Common myeloid progenitor, CD34-positive (primary cell): Measurements from ENCODE around the gene EXOC3L4.

Experiments used
- CTCF ChIA-PET: fragments of 350-600 bp; sonication (Branson Sonifier 250); formaldehyde crosslinking; loops from one replicate; lab custom pipeline; 2021; ENCODE audit warnings: antibody characterized with exemption; lab: Charles Lee
- POLR2A ChIA-PET: fragments of 350-600 bp; sonication (Branson Sonifier 250); formaldehyde crosslinking; loops from one replicate; lab custom pipeline; 2021; ENCODE audit warnings: antibody characterized with exemption; lab: Charles Lee
- DNase-seq, 3 donors: peaks; one replicate each; pipeline versions ENCODE4 v3.0.0 to v3.0.0-alpha.2; 2013
- H3K27ac ChIP-seq, 2 experiments: 1 replicate in 1 of 2; 2 replicates in 1 of 2; pipeline ENCODE4 v1.7.0; 2013; ENCODE audit warnings: inconsistent platforms in 2 of 2, low read length in 2 of 2, mild to moderate bottlenecking in 2 of 2, low read depth in 1 of 2, moderate library complexity in 1 of 2; ENCODE audit not compliant: severe bottlenecking in 2 of 2, insufficient read depth in 1 of 2, poor library complexity in 1 of 2
- H3K27me3 ChIP-seq, 5 experiments: replicated peaks in 2 of 5; 1 replicate in 3 of 5; 2 replicates in 2 of 5; pipeline versions ENCODE4 v1.6.1 to v1.7.0; 2013; ENCODE audit warnings: low read length in 4 of 5, mild to moderate bottlenecking in 2 of 5, moderate library complexity in 2 of 5, inconsistent platforms in 1 of 5; ENCODE audit not compliant: insufficient read depth in 5 of 5, control insufficient read depth in 4 of 5
- H3K36me3 ChIP-seq, 4 experiments: 1 replicate in 2 of 4; 2 replicates in 2 of 4; pipeline versions ENCODE4 v1.6.1 to v1.7.0; 2013; ENCODE audit warnings: low read length in 3 of 4, control low read depth in 1 of 4, mild to moderate bottlenecking in 1 of 4; ENCODE audit not compliant: control insufficient read depth in 4 of 4, insufficient read depth in 4 of 4
- H3K4me1 ChIP-seq, 4 experiments: 1 replicate in 3 of 4; 2 replicates in 1 of 4; pipeline versions ENCODE4 v1.6.1 to v1.7.1; 2013; ENCODE audit warnings: low read length in 3 of 4, mild to moderate bottlenecking in 3 of 4, control low read depth in 1 of 4, inconsistent platforms in 1 of 4, moderate library complexity in 1 of 4; ENCODE audit not compliant: control insufficient read depth in 4 of 4, insufficient read depth in 4 of 4; ENCODE audit errors: control extremely low read depth in 1 of 4
- H3K4me3 ChIP-seq, 7 experiments: 1 replicate in 4 of 7; 2 replicates in 3 of 7; pipeline versions ENCODE4 v1.5.1 to v1.7.0; 2013; ENCODE audit warnings: mild to moderate bottlenecking in 7 of 7, low read length in 6 of 7, moderate library complexity in 6 of 7, inconsistent platforms in 2 of 7, low read depth in 2 of 7, control low read depth in 1 of 7; ENCODE audit not compliant: insufficient read depth in 4 of 7, control insufficient read depth in 1 of 7; ENCODE audit errors: extremely low read depth in 1 of 7
- H3K9me3 ChIP-seq, 5 experiments: 1 replicate in 4 of 5; 2 replicates in 1 of 5; pipeline versions ENCODE4 v1.6.1 to v1.7.1; 2013; ENCODE audit warnings: low read length in 4 of 5, mild to moderate bottlenecking in 2 of 5, inconsistent platforms in 1 of 5, low read depth in 1 of 5, moderate library complexity in 1 of 5; ENCODE audit not compliant: control insufficient read depth in 4 of 5, insufficient read depth in 2 of 5; ENCODE audit errors: control extremely low read depth in 1 of 5
- WGBS: methylation state at CpG from one replicate; pipeline ENCODE4 v1.1.5; 2013; ENCODE audit not compliant: insufficient coverage; 5-methylcytosine and 5-hydroxymethylcytosine counted together

Gene EXOC3L4

GRCh38 chr14:103125098-103126070, 30.9 kb downstream of the EXOC3L4 start:
- Histone ChIP-seq H3K4me3 (peak overlapping the region in 2 of 7 experiments; percentile 74 to 80), H3K27ac (no peak overlapping the region), H3K27me3 (no peaks in the 10 kb centered on the region), H3K9me3 (no peaks in the 10 kb centered on the region), H3K36me3 (peaks cover 0 to 35% (median 6%) of the 10 kb centered on the region in 4 experiments), H3K4me1 (peaks cover 5 to 51% (median 43%) of the 10 kb centered on the region in 4 experiments)
- 97% methylated on average over 10 of the region's 13 CpGs for whole genome bisulfite sequencing
- no peak for DNase-seq
- CTCF ChIA-PET, result interaction anchor here (1.2 to 7.2 kb wide), 5 partner anchors 9 to 49 kb away, joined by 3 to 49 read pairs (median 4); no protein-coding TSS in a partner anchor
- POLR2A ChIA-PET, result interaction anchor here (0.5 to 0.6 kb wide), 2 partner anchors 9 to 25 kb away, joined by 3 to 5 read pairs; no protein-coding TSS in a partner anchor

GRCh38 chr14:103126088-103126872, 31.8 kb downstream of the EXOC3L4 start:
- Histone ChIP-seq H3K27me3 (no peaks in the 10 kb centered on the region), H3K27ac (no peak overlapping the region), H3K4me1 (peaks cover 0 to 42% (median 37%) of the 10 kb centered on the region in 4 experiments), H3K36me3 (peaks cover 0 to 44% (median 9%) of the 10 kb centered on the region in 4 experiments), H3K9me3 (no peaks in the 10 kb centered on the region), H3K4me3 (no peak overlapping the region)
- ChIA-PET CTCF (interaction anchor here (1.2 to 7.2 kb wide), 3 partner anchors 8 to 21 kb away, joined by 3 to 49 read pairs (median 5); no protein-coding TSS in a partner anchor), POLR2A (interaction anchor here (0.5 kb wide), 1 partner anchor 9 kb away, joined by 5 read pairs; no protein-coding TSS in a partner anchor)
- no peak for DNase-seq
- WGBS, result 97% methylated on average over 22 of the region's 22 CpGs

- Histone ChIP-seq H3K9me3 (no peaks in the 10 kb centered on the region), H3K27ac (no peak overlapping the region), H3K4me1 (peaks cover 0 to 36% (median 31%) of the 10 kb centered on the region in 4 experiments), H3K36me3 (peaks cover 0 to 49% (median 9%) of the 10 kb centered on the region in 4 experiments), H3K4me3 (no peak overlapping the region), H3K27me3 (no peaks in the 10 kb centered on the region)
- WGBS, result 95% methylated on average over 62 of the region's 62 CpGs
- no peak for DNase-seq
- CTCF ChIA-PET, result interaction anchor here (1.0 to 7.2 kb wide), 2 partner anchors 22 to 31 kb away, joined by 3 to 49 read pairs; no protein-coding TSS in a partner anchor
- POLR2A ChIA-PET, result no interaction called here
Observed at GRCh38 chr14:103126873-103127304, 32.4 kb downstream of the EXOC3L4 start.

- Histone ChIP-seq H3K27me3 (no peaks in the 10 kb centered on the region), H3K4me3 (no peak overlapping the region), H3K36me3 (peaks cover 0 to 53% (median 11%) of the 10 kb centered on the region in 4 experiments), H3K27ac (no peak overlapping the region), H3K4me1 (peaks cover 0 to 32% (median 26%) of the 10 kb centered on the region in 4 experiments), H3K9me3 (no peaks in the 10 kb centered on the region)
- CTCF ChIA-PET, result interaction anchor here (1.0 to 7.2 kb wide), 3 partner anchors 15 to 31 kb away, joined by 3 to 49 read pairs (median 3); no protein-coding TSS in a partner anchor
- DNase-seq, result no peak
- POLR2A ChIA-PET, result no interaction called here
- WGBS, result 97% methylated on average over 36 of the region's 39 CpGs
Observed at GRCh38 chr14:103127356-103127755, 32.8 kb downstream of the EXOC3L4 start.

GRCh38 chr14:103127861-103128598, 33.5 kb downstream of the EXOC3L4 start:
- WGBS, result 97% methylated on average over 10 of the region's 16 CpGs
- no peak for DNase-seq
- ChIA-PET CTCF (interaction anchor here (1.0 to 7.2 kb wide), 3 partner anchors 14 to 32 kb away, joined by 3 to 49 read pairs (median 3); no protein-coding TSS in a partner anchor), POLR2A (no interaction called here)
- no peaks in the 10 kb centered on the region for H3K9me3 ChIP-seq
- H3K27ac ChIP-seq, result no peak overlapping the region
- peaks cover 0 to 25% (median 20%) of the 10 kb centered on the region in 4 experiments for H3K4me1 ChIP-seq
- peaks cover 3 to 60% (median 16%) of the 10 kb centered on the region in 4 experiments for H3K36me3 ChIP-seq
- H3K4me3 ChIP-seq, result no peak overlapping the region
- no peaks in the 10 kb centered on the region for H3K27me3 ChIP-seq
